ENCODE results near the gene ZNF224. TPM values are rescaled to one million over a fixed set of nuclear protein-coding genes. Genes with fewer than 3 reads are reported as not detected.

The ZNF224 gene
- total RNA-seq, 1 donor from 2014 or later: 19.4 TPM

DNA sequence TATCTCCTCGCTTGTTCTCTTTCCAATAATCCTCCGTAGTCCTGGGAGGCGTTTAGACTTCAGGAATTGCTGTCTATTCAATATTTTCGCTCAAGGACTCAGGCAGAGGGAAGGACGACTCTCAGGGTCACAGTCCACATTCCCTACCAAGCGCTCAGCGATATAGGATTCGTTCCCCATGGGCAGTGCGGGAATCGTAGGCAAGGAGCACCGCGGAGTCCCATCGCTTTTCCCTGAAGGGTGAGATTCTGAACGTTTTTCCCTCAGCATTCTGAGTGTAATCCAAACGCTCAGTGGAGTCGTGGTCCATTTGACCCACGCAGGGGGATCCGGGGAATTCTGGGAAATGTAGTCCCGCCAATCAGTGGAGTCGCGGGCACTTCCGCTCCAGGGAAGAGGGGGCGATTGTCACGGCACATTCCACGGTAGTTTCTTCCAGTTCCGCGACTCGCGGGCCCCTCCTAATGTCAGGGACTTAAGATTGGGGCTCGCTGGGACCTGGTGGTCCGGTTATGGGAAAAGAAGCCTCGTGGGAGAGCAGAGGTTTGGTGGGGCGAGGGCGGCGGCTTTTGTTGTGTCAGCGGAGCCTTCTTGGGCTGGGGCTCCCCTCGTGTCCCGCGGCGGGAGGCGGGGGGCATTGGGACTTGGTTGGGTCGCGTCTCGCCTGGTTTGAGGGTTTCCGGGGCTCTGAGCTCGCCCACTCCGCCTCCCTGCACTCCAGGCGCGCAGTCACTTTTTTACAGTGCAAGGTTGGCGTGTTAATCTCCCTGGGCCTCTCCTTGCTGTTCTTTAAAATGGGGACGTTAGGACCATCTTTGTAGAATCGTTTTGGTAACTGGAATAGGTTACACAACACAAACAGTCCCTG is 47.3 kb downstream of the ZNF224 start, which contains the start of gene ZNF234:
TSS of gene ZNF234 (plus strand) at position 364 of the 868 bp plus-strand sequence. CDS start 3,079 bp downstream, outside the sequence.
- Mint-ChIP-seq H3K27ac (ENCODE audit: unreplicated experiment) (peak within 1 kb of the TSS; percentile 69), H3K9me3 (no peaks in the 10 kb centered on the region), H3K36me3 (ENCODE audit: low read depth) (peaks cover 5% of the 10 kb centered on the region), H3K4me3 (peak within 1 kb of the TSS; percentile 92), H3K4me1 (peaks cover 23% of the 10 kb centered on the region), H3K27me3 (ENCODE audit: low read depth) (no peaks in the 10 kb centered on the region)
- TF ChIP-seq, protein P1, sequence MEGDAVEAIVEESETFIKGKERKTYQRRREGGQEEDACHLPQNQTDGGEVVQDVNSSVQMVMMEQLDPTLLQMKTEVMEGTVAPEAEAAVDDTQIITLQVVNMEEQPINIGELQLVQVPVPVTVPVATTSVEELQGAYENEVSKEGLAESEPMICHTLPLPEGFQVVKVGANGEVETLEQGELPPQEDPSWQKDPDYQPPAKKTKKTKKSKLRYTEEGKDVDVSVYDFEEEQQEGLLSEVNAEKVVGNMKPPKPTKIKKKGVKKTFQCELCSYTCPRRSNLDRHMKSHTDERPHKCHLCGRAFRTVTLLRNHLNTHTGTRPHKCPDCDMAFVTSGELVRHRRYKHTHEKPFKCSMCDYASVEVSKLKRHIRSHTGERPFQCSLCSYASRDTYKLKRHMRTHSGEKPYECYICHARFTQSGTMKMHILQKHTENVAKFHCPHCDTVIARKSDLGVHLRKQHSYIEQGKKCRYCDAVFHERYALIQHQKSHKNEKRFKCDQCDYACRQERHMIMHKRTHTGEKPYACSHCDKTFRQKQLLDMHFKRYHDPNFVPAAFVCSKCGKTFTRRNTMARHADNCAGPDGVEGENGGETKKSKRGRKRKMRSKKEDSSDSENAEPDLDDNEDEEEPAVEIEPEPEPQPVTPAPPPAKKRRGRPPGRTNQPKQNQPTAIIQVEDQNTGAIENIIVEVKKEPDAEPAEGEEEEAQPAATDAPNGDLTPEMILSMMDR (conservative IDR thresholded peaks at IDR 0.05): no peak
- DNase-seq (ENCODE audit: low read depth, low spot score): peak; percentile 68

DNA sequence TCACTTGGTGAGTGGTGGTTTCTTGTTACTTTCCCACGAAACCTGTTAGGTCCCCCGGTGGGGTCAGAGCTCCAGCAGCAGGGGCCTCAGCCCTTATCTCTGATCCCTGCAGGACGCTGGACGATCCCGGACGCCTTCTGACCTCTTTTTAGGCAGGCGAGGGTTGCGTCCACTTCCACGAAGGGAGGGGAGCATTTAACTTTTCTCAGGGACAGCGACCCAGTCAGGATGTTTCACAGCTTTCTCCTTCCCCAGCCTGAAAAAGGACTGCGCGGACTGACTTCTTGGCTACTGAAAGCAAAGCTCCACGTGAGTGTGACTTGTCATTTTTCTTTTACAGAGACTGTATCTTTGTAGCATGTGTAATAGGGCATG is 47.9 kb downstream of the ZNF224 start:
- no peak for DNase-seq (ENCODE audit: low read depth, low spot score)
- TF ChIP-seq, protein P1 (conservative IDR thresholded peaks at IDR 0.05): no peak
- Mint-ChIP-seq H3K36me3 (ENCODE audit: low read depth) (peaks cover 5% of the 10 kb centered on the region), H3K27me3 (ENCODE audit: low read depth) (no peaks in the 10 kb centered on the region), H3K4me1 (peaks cover 23% of the 10 kb centered on the region), H3K27ac (ENCODE audit: unreplicated experiment) (no peak overlapping the region), H3K9me3 (no peaks in the 10 kb centered on the region), H3K4me3 (peak overlapping the region; percentile 92)

DNA sequence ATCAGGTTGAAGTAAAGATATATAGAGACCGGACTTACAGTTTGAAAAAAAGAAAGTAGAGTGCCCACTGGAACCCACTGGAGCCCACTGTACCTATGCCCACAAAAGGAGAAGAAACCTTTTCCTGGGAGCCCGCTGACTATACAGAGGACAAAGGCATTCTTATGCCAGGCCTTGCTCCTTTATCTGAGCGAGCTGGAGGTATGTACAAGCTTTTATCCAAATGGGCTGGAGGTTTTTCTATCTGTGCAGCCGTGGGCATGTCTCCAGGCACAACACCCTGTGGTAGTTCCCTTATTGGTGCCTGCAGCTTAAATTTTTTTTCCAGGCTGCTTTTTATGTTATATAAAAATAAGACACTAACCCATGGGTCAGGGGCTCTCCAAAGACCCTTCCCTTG is 55.6 kb downstream of the ZNF224 start:
- peaks cover 6% of the 10 kb centered on the region for H3K9me3 Mint-ChIP-seq
- H3K4me1 Mint-ChIP-seq: no peaks in the 10 kb centered on the region
- no peak overlapping the region for H3K27ac Mint-ChIP-seq (ENCODE audit: unreplicated experiment)
- TF ChIP-seq, protein P1 (conservative IDR thresholded peaks at IDR 0.05): no peak
- H3K27me3 Mint-ChIP-seq (ENCODE audit: low read depth): no peaks in the 10 kb centered on the region
- H3K4me3 Mint-ChIP-seq: no peak overlapping the region
- peaks cover 39% of the 10 kb centered on the region for H3K36me3 Mint-ChIP-seq (ENCODE audit: low read depth)
- no peak for DNase-seq (ENCODE audit: low read depth, low spot score)

DNA sequence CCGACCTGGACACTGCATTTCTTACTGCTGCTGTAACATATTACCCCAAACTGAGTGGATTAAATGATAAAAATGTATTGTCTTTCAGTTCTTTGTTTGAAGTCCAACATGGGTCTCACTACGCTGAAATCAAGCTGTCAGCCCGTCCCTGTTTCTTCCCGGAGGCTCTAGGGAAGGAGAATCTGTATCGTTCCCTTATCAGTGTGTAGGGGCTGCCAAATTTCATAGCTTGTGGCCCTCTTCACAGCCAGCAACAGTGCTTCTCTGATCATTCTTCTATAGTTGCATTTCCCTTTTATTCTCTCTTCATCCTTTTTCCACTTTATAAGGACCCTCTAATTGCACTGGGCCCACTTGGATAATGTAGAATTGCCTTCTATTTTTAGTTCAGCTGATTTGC is 57.3 kb downstream of the ZNF224 start:
- Mint-ChIP-seq H3K4me1 (no peaks in the 10 kb centered on the region), H3K27ac (ENCODE audit: unreplicated experiment) (peak overlapping the region; percentile 24), H3K4me3 (no peak overlapping the region), H3K9me3 (peaks cover 9% of the 10 kb centered on the region), H3K27me3 (ENCODE audit: low read depth) (no peaks in the 10 kb centered on the region), H3K36me3 (ENCODE audit: low read depth) (peaks cover 46% of the 10 kb centered on the region)
- no peak for DNase-seq (ENCODE audit: low read depth, low spot score)
- TF ChIP-seq, protein P1 (conservative IDR thresholded peaks at IDR 0.05): no peak

DNA sequence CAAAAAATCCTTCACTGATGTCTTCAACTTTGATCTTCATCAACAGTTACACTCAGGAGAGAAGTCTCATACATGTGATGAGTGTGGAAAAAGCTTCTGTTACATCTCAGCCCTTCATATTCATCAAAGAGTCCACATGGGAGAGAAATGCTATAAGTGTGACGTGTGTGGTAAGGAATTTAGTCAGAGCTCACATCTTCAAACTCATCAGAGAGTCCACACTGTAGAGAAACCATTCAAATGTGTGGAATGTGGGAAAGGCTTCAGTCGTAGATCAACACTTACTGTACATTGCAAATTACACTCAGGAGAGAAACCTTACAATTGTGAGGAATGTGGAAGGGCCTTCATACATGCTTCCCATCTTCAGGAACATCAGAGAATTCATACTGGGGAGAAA is 62.3 kb downstream of the ZNF224 start:
- Mint-ChIP-seq H3K9me3 (peaks cover 21% of the 10 kb centered on the region), H3K4me1 (no peaks in the 10 kb centered on the region), H3K36me3 (ENCODE audit: low read depth) (peaks cover 63% of the 10 kb centered on the region), H3K27me3 (ENCODE audit: low read depth) (no peaks in the 10 kb centered on the region), H3K4me3 (no peak overlapping the region), H3K27ac (ENCODE audit: unreplicated experiment) (no peak overlapping the region)
- DNase-seq (ENCODE audit: low read depth, low spot score): no peak
- TF ChIP-seq, protein P1 (conservative IDR thresholded peaks at IDR 0.05): no peak

Other genes with a start within 250 kb of the ZNF224 start
- gene ZNF404, start 210.4 kb upstream of the ZNF224 start, total RNA-seq: 3.5 and 3.8 TPM in 2 replicates
- 21.6 and 22.9 TPM in 2 replicates for gene ZNF45, start 159.1 kb upstream of the ZNF224 start, total RNA-seq
- 11.6 and 14.3 TPM in 2 replicates for gene ZNF221, start 143.1 kb upstream of the ZNF224 start, total RNA-seq
- gene ZNF155, start 110.2 kb upstream of the ZNF224 start, total RNA-seq: 8.8 and 11.9 TPM in 2 replicates
- gene ZNF230, start 91.4 kb upstream of the ZNF224 start, total RNA-seq: 6.0 and 6.5 TPM in 2 replicates
- gene ZNF222, start 69.0 kb upstream of the ZNF224 start, total RNA-seq: 7.6 and 8.1 TPM in 2 replicates
- 5.8 and 7.6 TPM in 2 replicates for gene ZNF223, start 42.3 kb upstream of the ZNF224 start, total RNA-seq
- gene ZNF284, start 22.2 kb upstream of the ZNF224 start, total RNA-seq: 4.5 TPM in 2 replicates
- gene ZNF225, start 19.0 kb downstream of the ZNF224 start, total RNA-seq: 6.9 and 7.8 TPM in 2 replicates
- gene ZNF234, start 47.2 kb downstream of the ZNF224 start, total RNA-seq: 18.2 and 18.6 TPM in 2 replicates
- gene ZNF226, start 70.7 kb downstream of the ZNF224 start, total RNA-seq: 24.4 and 29.8 TPM in 2 replicates
- 33.4 and 35.8 TPM in 2 replicates for gene ZNF227, start 118.2 kb downstream of the ZNF224 start, total RNA-seq
- gene ZNF233, start 165.5 kb downstream of the ZNF224 start, total RNA-seq: 1.7 and 2.5 TPM in 2 replicates
- 9.5 and 11.5 TPM in 2 replicates for gene ZNF235, start 210.7 kb downstream of the ZNF224 start, total RNA-seq